HUES64 (cell line): ENCODE data around the gene DCST1.

Experiments used
- H3K27ac ChIP-seq: 2 replicates; pipeline ENCODE4 v1.7.0; 2013; ENCODE audit warnings: low read depth, low read length, inconsistent platforms
- H3K27me3 ChIP-seq: 2 replicates; pipeline ENCODE4 v1.6.1; 2013; ENCODE audit warnings: mild to moderate bottlenecking, low read length; ENCODE audit not compliant: insufficient read depth
- H3K36me3 ChIP-seq: 2 replicates; pipeline ENCODE4 v1.6.1; 2013; ENCODE audit warnings: mild to moderate bottlenecking, low read length; ENCODE audit not compliant: insufficient read depth
- H3K4me1 ChIP-seq: 2 replicates; pipeline ENCODE4 v1.6.1; 2013; ENCODE audit warnings: mild to moderate bottlenecking, low read length, moderate library complexity; ENCODE audit not compliant: insufficient read depth
- H3K4me3 ChIP-seq: 2 replicates; pipeline ENCODE4 v1.5.1; 2013; ENCODE audit warnings: mild to moderate bottlenecking, low read length, moderate library complexity
- H3K9ac ChIP-seq: 2 replicates; pipeline ENCODE4 v1.6.1; 2013; ENCODE audit warnings: mild to moderate bottlenecking, low read depth, low read length
- H3K9me3 ChIP-seq: 2 replicates; pipeline ENCODE4 v1.6.1; 2013; ENCODE audit warnings: low read depth, low read length; ENCODE audit not compliant: insufficient read depth
- WGBS: fragments of 150-250, 120-280 bp; methylation state at CpG from one replicate; pipeline ENCODE4 v1.1.7; 2013; ENCODE audit warnings: missing lambda C conversion rate; 5-methylcytosine and 5-hydroxymethylcytosine counted together

The DCST1 gene

GRCh38 chr1:155008015-155008941 is 25.3 kb upstream of the DCST1 start:
- Histone ChIP-seq H3K27ac (peak overlapping the region; percentile 49; the same call in 1 of the 2 replicates), H3K9me3 (no peaks in the 10 kb centered on the region), H3K9ac (no peak overlapping the region), H3K36me3 (no peaks in the 10 kb centered on the region), H3K4me3 (peak overlapping the region; percentile 28; the same call in 1 of the 2 replicates), H3K27me3 (no peaks in the 10 kb centered on the region), H3K4me1 (peaks cover 26% of the 10 kb centered on the region)
- WGBS, result 73% methylated on average over 11 of the region's 16 CpGs

GRCh38 chr1:155009221-155009711 is 24.4 kb upstream of the DCST1 start:
- H3K27ac ChIP-seq, result no peak overlapping the region

GRCh38 chr1:155009742-155010141 is 23.9 kb upstream of the DCST1 start:
- Histone ChIP-seq H3K27ac (no peak overlapping the region), H3K36me3 (peaks cover 9% of the 10 kb centered on the region), H3K9me3 (no peaks in the 10 kb centered on the region), H3K9ac (no peak overlapping the region), H3K27me3 (no peaks in the 10 kb centered on the region), H3K4me1 (peaks cover 19% of the 10 kb centered on the region), H3K4me3 (no peak overlapping the region)
- 88% methylated on average over 3 of the region's 5 CpGs for WGBS

More at GRCh38 chr1:155009221-155009711, 24.4 kb upstream of the DCST1 start:
- Histone ChIP-seq H3K4me3 (no peak overlapping the region; the same call in 1 of the 2 replicates), H3K27me3 (no peaks in the 10 kb centered on the region), H3K4me1 (peaks cover 24% of the 10 kb centered on the region), H3K9me3 (no peaks in the 10 kb centered on the region), H3K36me3 (peaks cover 4% of the 10 kb centered on the region), H3K9ac (no peak overlapping the region)
- 94% methylated on average over 12 of the region's 12 CpGs for WGBS

GRCh38 chr1:155010211-155010918 is 23.3 kb upstream of the DCST1 start:
- H3K4me3 ChIP-seq, result no peak overlapping the region
- no peaks in the 10 kb centered on the region for H3K9me3 ChIP-seq
- H3K27ac ChIP-seq, result no peak overlapping the region
- peaks cover 17% of the 10 kb centered on the region for H3K4me1 ChIP-seq
- WGBS, result 74% methylated on average over 4 of the region's 11 CpGs
- H3K9ac ChIP-seq, result no peak overlapping the region
- H3K27me3 ChIP-seq, result no peaks in the 10 kb centered on the region
- H3K36me3 ChIP-seq, result peaks cover 15% of the 10 kb centered on the region

- H3K4me1 ChIP-seq, result peaks cover 17% of the 10 kb centered on the region
- no peaks in the 10 kb centered on the region for H3K27me3 ChIP-seq
- peaks cover 21% of the 10 kb centered on the region for H3K36me3 ChIP-seq
- H3K9me3 ChIP-seq, result no peaks in the 10 kb centered on the region
- no peak overlapping the region for H3K9ac ChIP-seq
- H3K27ac ChIP-seq, result no peak overlapping the region
- 88% methylated on average over 3 of the region's 5 CpGs for WGBS
- H3K4me3 ChIP-seq, result no peak overlapping the region
These were observed 22.6 kb upstream of the DCST1 start for GRCh38 chr1:155011004-155011416.

- H3K9ac ChIP-seq, result no peak overlapping the region
- H3K9me3 ChIP-seq, result no peaks in the 10 kb centered on the region
- H3K27ac ChIP-seq, result no peak overlapping the region
- WGBS, result 100% methylated on average over 2 of the region's 6 CpGs
- no peak overlapping the region for H3K4me3 ChIP-seq
- H3K27me3 ChIP-seq, result no peaks in the 10 kb centered on the region
- H3K36me3 ChIP-seq, result peaks cover 25% of the 10 kb centered on the region
- H3K4me1 ChIP-seq, result peaks cover 19% of the 10 kb centered on the region
These were observed 22.1 kb upstream of the DCST1 start for GRCh38 chr1:155011437-155012025.

- peak overlapping the region; percentile 22; the same call in 1 of the 2 replicates for H3K4me3 ChIP-seq
- WGBS, result 16% methylated on average over 9 of the region's 9 CpGs
These were observed 21.5 kb upstream of the DCST1 start for GRCh38 chr1:155012026-155012546.

GRCh38 chr1:155012776-155013602 is 20.6 kb upstream of the DCST1 start:
- Histone ChIP-seq H3K9me3 (no peaks in the 10 kb centered on the region), H3K4me3 (no peak overlapping the region), H3K4me1 (peaks cover 28% of the 10 kb centered on the region), H3K36me3 (peaks cover 25% of the 10 kb centered on the region), H3K27me3 (no peaks in the 10 kb centered on the region), H3K27ac (no peak overlapping the region), H3K9ac (no peak overlapping the region)
- 98% methylated on average over 3 of the region's 3 CpGs for WGBS

More at GRCh38 chr1:155012026-155012546, 21.5 kb upstream of the DCST1 start:
- Histone ChIP-seq H3K9ac (no peak overlapping the region), H3K4me1 (peaks cover 24% of the 10 kb centered on the region), H3K27me3 (no peaks in the 10 kb centered on the region), H3K36me3 (peaks cover 25% of the 10 kb centered on the region), H3K9me3 (no peaks in the 10 kb centered on the region), H3K27ac (peak overlapping the region; percentile 58)

GRCh38 chr1:155013632-155014031 is 20.0 kb upstream of the DCST1 start:
- no peak overlapping the region for H3K27ac ChIP-seq
- H3K9me3 ChIP-seq, result no peaks in the 10 kb centered on the region
- no peak overlapping the region for H3K4me3 ChIP-seq
- peaks cover 25% of the 10 kb centered on the region for H3K36me3 ChIP-seq
- 77% methylated on average over 8 of the region's 8 CpGs for WGBS
- no peak overlapping the region for H3K9ac ChIP-seq
- no peaks in the 10 kb centered on the region for H3K27me3 ChIP-seq
- H3K4me1 ChIP-seq, result peaks cover 27% of the 10 kb centered on the region
